Neural crest cell (in vitro differentiated cells): Measurements from ENCODE around the gene C1QB. TPM values are rescaled to one million over a fixed set of nuclear protein-coding genes. Genes with fewer than 3 reads are reported as not detected.

Experiments
- DNase-seq: peaks from one replicate; pipeline ENCODE4 v3.0.0; 2021; ENCODE audit warnings: low read depth, mixed read lengths, low spot score
- H3K27ac Mint-ChIP-seq: one replicate; pipeline ENCODE4 v1.8.0; 2021; ENCODE audit warnings: mild to moderate bottlenecking, mixed read lengths; ENCODE audit not compliant: unreplicated experiment
- H3K27me3 Mint-ChIP-seq: 2 replicates; pipeline ENCODE4 v1.8.0; 2021; ENCODE audit warnings: low read depth, mild to moderate bottlenecking, mixed read lengths
- H3K36me3 Mint-ChIP-seq: 2 replicates; pipeline ENCODE4 v1.8.0; 2021; ENCODE audit warnings: low read depth, mild to moderate bottlenecking, mixed read lengths
- H3K4me1 Mint-ChIP-seq: 2 replicates; pipeline ENCODE4 v1.8.0; 2021; ENCODE audit warnings: mixed read lengths
- H3K4me3 Mint-ChIP-seq: one replicate; pipeline ENCODE4 v1.8.0; 2021; ENCODE audit warnings: mild to moderate bottlenecking, mixed read lengths
- H3K9me3 Mint-ChIP-seq: 2 replicates; pipeline ENCODE4 v1.8.0; 2021; ENCODE audit warnings: mixed read lengths
- total RNA-seq: library from RNA; stranded (reverse); gene quantifications from 2 replicates; pipeline ENCODE4 v1.2.1, GENCODE V29; 2021
- TF ChIP-seq, protein P1 (sequence below): fragments of 200-600 bp; sonication (generic); conservative IDR thresholded peaks from 2 replicates; pipeline ENCODE4 v1.5.0; 2021; ENCODE audit warnings: antibody characterized with exemption, mild to moderate bottlenecking

Gene C1QB
- total RNA-seq, 1 donor from 2014 or later: not detected

DNA sequence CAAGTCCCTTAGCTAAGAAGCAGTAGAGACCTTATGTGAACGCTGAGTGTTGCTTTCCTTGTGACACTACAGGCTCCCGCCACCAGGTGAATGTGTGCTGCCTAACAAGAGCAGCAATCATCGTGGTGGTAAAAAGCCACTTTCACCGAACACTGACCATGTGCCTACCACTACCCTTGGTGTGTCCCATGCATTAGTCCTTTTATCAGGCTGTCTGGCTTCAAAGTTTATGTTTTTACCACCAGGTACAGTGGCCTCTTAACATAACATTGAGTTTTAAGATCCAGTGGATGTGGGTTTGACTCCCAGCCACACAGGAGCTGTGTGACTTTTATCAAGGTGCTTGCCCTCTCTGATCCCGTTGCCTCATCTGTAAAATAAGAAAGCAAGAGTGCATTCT, 1.7 kb downstream of the C1QB start:
- DNase-seq: no peak
- H3K27ac Mint-ChIP-seq: no peak overlapping the region
- no peaks in the 10 kb centered on the region for H3K36me3 Mint-ChIP-seq
- H3K4me1 Mint-ChIP-seq: no peaks in the 10 kb centered on the region
- H3K27me3 Mint-ChIP-seq: peaks cover 26% of the 10 kb centered on the region
- no peaks in the 10 kb centered on the region for H3K9me3 Mint-ChIP-seq
- TF ChIP-seq, protein P1, sequence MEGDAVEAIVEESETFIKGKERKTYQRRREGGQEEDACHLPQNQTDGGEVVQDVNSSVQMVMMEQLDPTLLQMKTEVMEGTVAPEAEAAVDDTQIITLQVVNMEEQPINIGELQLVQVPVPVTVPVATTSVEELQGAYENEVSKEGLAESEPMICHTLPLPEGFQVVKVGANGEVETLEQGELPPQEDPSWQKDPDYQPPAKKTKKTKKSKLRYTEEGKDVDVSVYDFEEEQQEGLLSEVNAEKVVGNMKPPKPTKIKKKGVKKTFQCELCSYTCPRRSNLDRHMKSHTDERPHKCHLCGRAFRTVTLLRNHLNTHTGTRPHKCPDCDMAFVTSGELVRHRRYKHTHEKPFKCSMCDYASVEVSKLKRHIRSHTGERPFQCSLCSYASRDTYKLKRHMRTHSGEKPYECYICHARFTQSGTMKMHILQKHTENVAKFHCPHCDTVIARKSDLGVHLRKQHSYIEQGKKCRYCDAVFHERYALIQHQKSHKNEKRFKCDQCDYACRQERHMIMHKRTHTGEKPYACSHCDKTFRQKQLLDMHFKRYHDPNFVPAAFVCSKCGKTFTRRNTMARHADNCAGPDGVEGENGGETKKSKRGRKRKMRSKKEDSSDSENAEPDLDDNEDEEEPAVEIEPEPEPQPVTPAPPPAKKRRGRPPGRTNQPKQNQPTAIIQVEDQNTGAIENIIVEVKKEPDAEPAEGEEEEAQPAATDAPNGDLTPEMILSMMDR: peak; percentile 40
- no peak overlapping the region for H3K4me3 Mint-ChIP-seq

DNA sequence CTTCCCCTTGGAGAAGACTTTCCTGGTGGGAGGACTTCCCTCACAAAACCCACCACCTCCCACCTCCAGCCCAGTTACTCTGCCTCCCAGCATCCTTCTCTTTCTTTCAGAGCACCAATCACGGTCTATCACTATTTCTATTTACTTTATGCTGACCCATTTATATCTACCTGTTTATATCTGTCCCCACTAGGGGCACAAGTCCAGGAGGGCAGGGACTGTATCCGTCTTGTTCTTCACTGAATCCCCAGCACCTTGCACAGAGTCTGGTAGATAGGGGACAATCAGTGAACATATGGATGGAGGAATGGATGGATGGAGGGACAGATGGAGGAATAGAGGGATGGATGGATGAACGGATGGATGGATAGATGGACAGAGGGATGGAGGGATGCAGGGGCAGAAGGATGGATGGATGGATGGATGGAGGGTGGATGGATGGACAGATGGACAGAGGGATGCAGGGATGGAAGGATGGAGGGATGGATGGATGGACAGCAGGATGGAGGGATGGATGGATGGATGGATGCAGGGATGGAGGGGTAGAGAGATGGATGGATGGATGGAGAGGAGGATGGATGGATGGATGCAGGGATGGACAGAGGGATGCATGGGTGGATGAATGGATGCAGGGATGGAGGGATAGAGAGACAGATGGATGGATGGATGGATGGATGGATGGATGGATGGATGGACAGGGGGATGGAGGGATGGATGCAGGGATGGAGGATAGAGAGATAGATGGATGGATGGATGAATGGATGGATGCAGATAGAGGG, 5.5 kb downstream of the C1QB start:
- Mint-ChIP-seq H3K36me3 (no peaks in the 10 kb centered on the region), H3K4me1 (peaks cover 7% of the 10 kb centered on the region), H3K27ac (no peak overlapping the region), H3K27me3 (peaks cover 32% of the 10 kb centered on the region), H3K4me3 (no peak overlapping the region), H3K9me3 (no peaks in the 10 kb centered on the region)
- TF ChIP-seq, protein P1: peak; percentile 26
- no peak for DNase-seq

- H3K36me3 Mint-ChIP-seq: no peaks in the 10 kb centered on the region
- no peak overlapping the region for H3K4me3 Mint-ChIP-seq
- DNase-seq: no peak
- TF ChIP-seq, protein P1: no peak
- H3K27ac Mint-ChIP-seq: no peak overlapping the region
- peaks cover 24% of the 10 kb centered on the region for H3K27me3 Mint-ChIP-seq
- peaks cover 8% of the 10 kb centered on the region for H3K4me1 Mint-ChIP-seq
- no peaks in the 10 kb centered on the region for H3K9me3 Mint-ChIP-seq
These were observed 7.7 kb downstream of the C1QB start for GRCh38 chr1:22660716-22661241.

GRCh38 chr1:22661880-22662279, 8.8 kb downstream of the C1QB start:
- TF ChIP-seq, protein P1: no peak
- Mint-ChIP-seq H3K4me3 (no peak overlapping the region), H3K36me3 (no peaks in the 10 kb centered on the region), H3K4me1 (peaks cover 11% of the 10 kb centered on the region), H3K27me3 (peaks cover 15% of the 10 kb centered on the region), H3K9me3 (no peaks in the 10 kb centered on the region), H3K27ac (no peak overlapping the region)
- no peak for DNase-seq

DNA sequence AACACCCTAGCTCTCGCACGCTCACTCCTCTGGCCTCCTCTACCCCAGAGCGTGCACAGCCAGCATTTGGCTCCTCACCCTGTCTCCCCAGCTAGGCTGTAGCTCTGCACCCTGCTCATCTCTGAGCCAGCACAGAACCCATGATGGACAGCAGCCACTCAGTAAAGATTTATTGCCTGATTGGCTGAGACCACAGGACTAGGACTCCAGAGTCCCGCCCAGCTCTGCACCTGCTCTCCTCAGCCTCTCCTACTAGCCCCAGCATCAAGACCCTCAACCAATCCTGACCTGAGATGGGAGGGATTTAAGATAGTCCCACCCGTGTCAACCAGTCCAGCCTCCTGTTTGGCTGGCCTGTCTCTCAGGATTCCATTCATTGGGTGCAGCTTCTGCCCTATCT, 9.3 kb downstream of the C1QB start:
- H3K27ac Mint-ChIP-seq: no peak overlapping the region
- no peak overlapping the region for H3K4me3 Mint-ChIP-seq
- no peaks in the 10 kb centered on the region for H3K9me3 Mint-ChIP-seq
- TF ChIP-seq, protein P1: no peak
- DNase-seq: no peak
- H3K36me3 Mint-ChIP-seq: no peaks in the 10 kb centered on the region
- H3K27me3 Mint-ChIP-seq: peaks cover 11% of the 10 kb centered on the region
- peaks cover 11% of the 10 kb centered on the region for H3K4me1 Mint-ChIP-seq
